ENCODE measurements around the gene IMPG1. TPM values are rescaled to one million over a fixed set of nuclear protein-coding genes. Genes with fewer than 3 reads are reported as not detected.

IMPG1 gene
- total and polyA plus RNA-seq, 2 of the 13 experiments (the other 11 are each of a cell fraction or from before 2014, with no cell fraction given), result not detected

DNA sequence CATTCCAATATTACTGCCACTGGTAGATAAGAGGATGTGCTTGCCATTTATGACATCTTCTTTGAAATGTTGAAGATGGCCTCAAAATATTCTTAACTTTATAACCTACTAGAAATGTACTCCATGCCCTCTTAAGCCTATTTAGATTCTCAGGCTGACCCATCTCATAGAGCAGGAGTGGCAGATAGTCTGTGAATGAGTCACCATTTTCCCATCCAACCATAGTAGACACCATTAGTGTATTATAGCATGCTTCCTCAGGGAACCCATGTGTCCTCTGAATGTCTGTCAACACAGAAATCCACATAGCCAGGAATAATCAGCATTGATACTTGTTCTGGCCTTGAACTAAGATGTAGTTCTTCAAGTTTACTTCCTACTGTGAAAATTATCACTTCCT is 150.2 kb downstream of the IMPG1 start:
- Histone ChIP-seq H2AFZ (ENCODE audit: low read length) (no peak overlapping the region), H4K20me1 (ENCODE audit: insufficient read depth, low read length) (no peaks in the 10 kb centered on the region), H3K36me3 (replicated peaks in 1 of 2; ENCODE audit: control insufficient read depth in 1 of 2, insufficient read depth in 2 of 2, low read length in 2 of 2) (no peaks in the 10 kb centered on the region), H3K27me3 (ENCODE audit: control insufficient read depth in 1 of 2, insufficient read depth in 2 of 2, low read length in 2 of 2) (no peaks in the 10 kb centered on the region), H3K4me1 (ENCODE audit: insufficient read depth, low read length) (no peaks in the 10 kb centered on the region), H3K9ac (ENCODE audit: insufficient read depth, low read depth, low read length) (no peak overlapping the region), H3K79me2 (ENCODE audit: insufficient read depth, low read length) (no peaks in the 10 kb centered on the region), H3K27ac (ENCODE audit: extremely low read length, insufficient read depth, low read length) (no peak overlapping the region), H3K9me3 (ENCODE audit: low read length) (no peaks in the 10 kb centered on the region), H3K4me2 (ENCODE audit: low read depth, low read length) (no peak overlapping the region), H3K4me3 (replicated peaks in 1 of 3; ENCODE audit: insufficient read depth in 1 of 3, low read depth in 2 of 3, low read length in 3 of 3) (no peak overlapping the region)
- no TSS peak for BruUV-seq (replicated peaks)
- ChIA-PET CTCF (ENCODE audit: low intra/inter-chr PET ratio, low total read pairs) (no interaction called here), POLR2A (no interaction called here)
- ATAC-seq, result no peak; the same call in 2 of the 3 replicates
- DNase-seq (ENCODE audit: low spot score), result no peak
- intact Hi-C loops (cut with micrococcal nuclease; ENCODE audit: unreplicated experiment), result no loop called here
- TF ChIP-seq HNF4G (IDR thresholded peaks at IDR 0.05; ENCODE audit: borderline replicate concordance, low read depth, low read length) (no peak), HNF4G (CRISPR knock-in tag; IDR thresholded peaks at IDR 0.05; ENCODE audit: borderline replicate concordance, low read depth) (no peak), NFKBIZ (CRISPR knock-in tag; IDR thresholded peaks at IDR 0.05) (no peak), ZNF274 (CRISPR knock-in tag; IDR thresholded peaks at IDR 0.05) (no peak), ZNF430 (CRISPR knock-in tag; IDR thresholded peaks at IDR 0.05) (no peak), GABPA (IDR thresholded peaks at IDR 0.05; ENCODE audit: low read depth, low read length) (no peak), GABPA (CRISPR knock-in tag; IDR thresholded peaks at IDR 0.05; ENCODE audit: low read depth) (no peak), NR2F2 (IDR thresholded peaks at IDR 0.05; ENCODE audit: borderline replicate concordance, low read depth) (no peak), ZNF564 (CRISPR knock-in tag; IDR thresholded peaks at IDR 0.05) (no peak), ZMYM3 (CRISPR knock-in tag; IDR thresholded peaks at IDR 0.05) (no peak), ZNF282 (IDR thresholded peaks at IDR 0.05; ENCODE audit: partially characterized antibody) (no peak), THAP11 (CRISPR knock-in tag; IDR thresholded peaks at IDR 0.05) (no peak), CHD4 (IDR thresholded peaks at IDR 0.05; ENCODE audit: borderline replicate concordance, low read length) (no peak), KLF13 (CRISPR knock-in tag; IDR thresholded peaks at IDR 0.05) (no peak)
- TF ChIP-seq, protein P1, sequence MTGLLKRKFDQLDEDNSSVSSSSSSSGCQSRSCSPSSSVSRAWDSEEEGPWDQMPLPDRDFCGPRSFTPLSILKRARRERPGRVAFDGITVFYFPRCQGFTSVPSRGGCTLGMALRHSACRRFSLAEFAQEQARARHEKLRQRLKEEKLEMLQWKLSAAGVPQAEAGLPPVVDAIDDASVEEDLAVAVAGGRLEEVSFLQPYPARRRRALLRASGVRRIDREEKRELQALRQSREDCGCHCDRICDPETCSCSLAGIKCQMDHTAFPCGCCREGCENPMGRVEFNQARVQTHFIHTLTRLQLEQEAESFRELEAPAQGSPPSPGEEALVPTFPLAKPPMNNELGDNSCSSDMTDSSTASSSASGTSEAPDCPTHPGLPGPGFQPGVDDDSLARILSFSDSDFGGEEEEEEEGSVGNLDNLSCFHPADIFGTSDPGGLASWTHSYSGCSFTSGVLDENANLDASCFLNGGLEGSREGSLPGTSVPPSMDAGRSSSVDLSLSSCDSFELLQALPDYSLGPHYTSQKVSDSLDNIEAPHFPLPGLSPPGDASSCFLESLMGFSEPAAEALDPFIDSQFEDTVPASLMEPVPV (CRISPR knock-in tag; IDR thresholded peaks at IDR 0.05), result no peak
- FAIRE-seq, result no peak
- in situ Hi-C loops (cut with HindIII; ENCODE audit: extremely low pct_ligation_motif_present, low pct_unique_long_range_greater_than_20kb), result no loop called here
